Measurements from ENCODE around the gene ASH1L.

DNA sequence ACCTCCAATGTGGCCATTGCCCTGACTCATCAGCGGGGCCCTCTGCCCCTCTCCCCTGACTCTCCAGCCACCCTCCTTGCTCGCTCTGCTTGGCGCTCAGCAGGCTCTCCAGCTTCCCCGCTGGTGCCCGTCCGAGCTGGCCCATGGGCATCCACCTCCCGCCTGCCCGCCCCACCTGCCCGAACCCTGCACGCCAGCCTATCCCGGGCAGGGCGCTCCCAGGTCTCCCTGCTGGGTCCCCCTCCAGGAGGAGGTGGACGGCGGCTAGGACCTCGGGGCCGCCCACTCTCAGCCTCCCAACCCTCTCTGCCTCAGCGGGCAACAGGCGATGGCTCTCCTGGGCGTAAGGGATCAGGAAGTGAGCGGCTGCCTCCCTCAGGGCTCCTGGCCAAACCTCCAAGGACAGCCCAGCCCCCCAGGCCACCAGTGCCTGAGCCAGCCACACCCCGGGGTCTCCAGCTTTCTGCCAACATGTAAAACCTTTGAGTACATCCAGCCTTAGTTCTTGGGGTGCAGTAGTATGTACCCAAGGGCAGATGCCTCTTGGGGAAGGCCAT lies 274.5 kb downstream of the ASH1L start:
- TF ChIP-seq HNRNPK (IDR thresholded peaks at IDR 0.05; ENCODE audit: low read depth, low read length, poor library complexity, severe bottlenecking) (no peak), EZH2 (IDR thresholded peaks at IDR 0.05; ENCODE audit: borderline replicate concordance, low read depth, low read length) (no peak), JUNB (CRISPR knock-in tag; conservative IDR thresholded peaks at IDR 0.05) (no peak)
- TF ChIP-seq, protein P1, sequence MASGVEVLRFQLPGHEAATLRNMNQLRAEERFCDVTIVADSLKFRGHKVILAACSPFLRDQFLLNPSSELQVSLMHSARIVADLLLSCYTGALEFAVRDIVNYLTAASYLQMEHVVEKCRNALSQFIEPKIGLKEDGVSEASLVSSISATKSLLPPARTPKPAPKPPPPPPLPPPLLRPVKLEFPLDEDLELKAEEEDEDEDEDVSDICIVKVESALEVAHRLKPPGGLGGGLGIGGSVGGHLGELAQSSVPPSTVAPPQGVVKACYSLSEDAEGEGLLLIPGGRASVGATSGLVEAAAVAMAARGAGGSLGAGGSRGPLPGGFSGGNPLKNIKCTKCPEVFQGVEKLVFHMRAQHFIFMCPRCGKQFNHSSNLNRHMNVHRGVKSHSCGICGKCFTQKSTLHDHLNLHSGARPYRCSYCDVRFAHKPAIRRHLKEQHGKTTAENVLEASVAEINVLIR (CRISPR knock-in tag; IDR thresholded peaks at IDR 0.05): no peak
- TF ChIP-seq, protein P2, sequence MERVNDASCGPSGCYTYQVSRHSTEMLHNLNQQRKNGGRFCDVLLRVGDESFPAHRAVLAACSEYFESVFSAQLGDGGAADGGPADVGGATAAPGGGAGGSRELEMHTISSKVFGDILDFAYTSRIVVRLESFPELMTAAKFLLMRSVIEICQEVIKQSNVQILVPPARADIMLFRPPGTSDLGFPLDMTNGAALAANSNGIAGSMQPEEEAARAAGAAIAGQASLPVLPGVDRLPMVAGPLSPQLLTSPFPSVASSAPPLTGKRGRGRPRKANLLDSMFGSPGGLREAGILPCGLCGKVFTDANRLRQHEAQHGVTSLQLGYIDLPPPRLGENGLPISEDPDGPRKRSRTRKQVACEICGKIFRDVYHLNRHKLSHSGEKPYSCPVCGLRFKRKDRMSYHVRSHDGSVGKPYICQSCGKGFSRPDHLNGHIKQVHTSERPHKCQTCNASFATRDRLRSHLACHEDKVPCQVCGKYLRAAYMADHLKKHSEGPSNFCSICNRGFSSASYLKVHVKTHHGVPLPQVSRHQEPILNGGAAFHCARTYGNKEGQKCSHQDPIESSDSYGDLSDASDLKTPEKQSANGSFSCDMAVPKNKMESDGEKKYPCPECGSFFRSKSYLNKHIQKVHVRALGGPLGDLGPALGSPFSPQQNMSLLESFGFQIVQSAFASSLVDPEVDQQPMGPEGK (CRISPR knock-in tag; IDR thresholded peaks at IDR 0.05; ENCODE audit: borderline replicate concordance): no peak
- TF ChIP-seq, protein P3, sequence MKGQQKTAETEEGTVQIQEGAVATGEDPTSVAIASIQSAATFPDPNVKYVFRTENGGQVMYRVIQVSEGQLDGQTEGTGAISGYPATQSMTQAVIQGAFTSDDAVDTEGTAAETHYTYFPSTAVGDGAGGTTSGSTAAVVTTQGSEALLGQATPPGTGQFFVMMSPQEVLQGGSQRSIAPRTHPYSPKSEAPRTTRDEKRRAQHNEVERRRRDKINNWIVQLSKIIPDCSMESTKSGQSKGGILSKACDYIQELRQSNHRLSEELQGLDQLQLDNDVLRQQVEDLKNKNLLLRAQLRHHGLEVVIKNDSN (CRISPR knock-in tag; IDR thresholded peaks at IDR 0.05): no peak
- TF ChIP-seq, protein P4, sequence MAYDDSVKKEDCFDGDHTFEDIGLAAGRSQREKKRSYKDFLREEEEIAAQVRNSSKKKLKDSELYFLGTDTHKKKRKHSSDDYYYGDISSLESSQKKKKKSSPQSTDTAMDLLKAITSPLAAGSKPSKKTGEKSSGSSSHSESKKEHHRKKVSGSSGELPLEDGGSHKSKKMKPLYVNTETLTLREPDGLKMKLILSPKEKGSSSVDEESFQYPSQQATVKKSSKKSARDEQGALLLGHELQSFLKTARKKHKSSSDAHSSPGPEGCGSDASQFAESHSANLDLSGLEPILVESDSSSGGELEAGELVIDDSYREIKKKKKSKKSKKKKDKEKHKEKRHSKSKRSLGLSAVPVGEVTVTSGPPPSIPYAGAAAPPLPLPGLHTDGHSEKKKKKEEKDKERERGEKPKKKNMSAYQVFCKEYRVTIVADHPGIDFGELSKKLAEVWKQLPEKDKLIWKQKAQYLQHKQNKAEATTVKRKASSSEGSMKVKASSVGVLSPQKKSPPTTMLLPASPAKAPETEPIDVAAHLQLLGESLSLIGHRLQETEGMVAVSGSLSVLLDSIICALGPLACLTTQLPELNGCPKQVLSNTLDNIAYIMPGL (CRISPR knock-in tag; IDR thresholded peaks at IDR 0.05): no peak
- TF ChIP-seq, protein P5, sequence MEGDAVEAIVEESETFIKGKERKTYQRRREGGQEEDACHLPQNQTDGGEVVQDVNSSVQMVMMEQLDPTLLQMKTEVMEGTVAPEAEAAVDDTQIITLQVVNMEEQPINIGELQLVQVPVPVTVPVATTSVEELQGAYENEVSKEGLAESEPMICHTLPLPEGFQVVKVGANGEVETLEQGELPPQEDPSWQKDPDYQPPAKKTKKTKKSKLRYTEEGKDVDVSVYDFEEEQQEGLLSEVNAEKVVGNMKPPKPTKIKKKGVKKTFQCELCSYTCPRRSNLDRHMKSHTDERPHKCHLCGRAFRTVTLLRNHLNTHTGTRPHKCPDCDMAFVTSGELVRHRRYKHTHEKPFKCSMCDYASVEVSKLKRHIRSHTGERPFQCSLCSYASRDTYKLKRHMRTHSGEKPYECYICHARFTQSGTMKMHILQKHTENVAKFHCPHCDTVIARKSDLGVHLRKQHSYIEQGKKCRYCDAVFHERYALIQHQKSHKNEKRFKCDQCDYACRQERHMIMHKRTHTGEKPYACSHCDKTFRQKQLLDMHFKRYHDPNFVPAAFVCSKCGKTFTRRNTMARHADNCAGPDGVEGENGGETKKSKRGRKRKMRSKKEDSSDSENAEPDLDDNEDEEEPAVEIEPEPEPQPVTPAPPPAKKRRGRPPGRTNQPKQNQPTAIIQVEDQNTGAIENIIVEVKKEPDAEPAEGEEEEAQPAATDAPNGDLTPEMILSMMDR (IDR thresholded peaks at IDR 0.05 in 2 of 3, conservative IDR thresholded peaks at IDR 0.05 in 1 of 3; ENCODE audit: insufficient read depth in 2 of 3, low read depth in 1 of 3, low read length in 3 of 3): no peak
